GM19438 (cell line): Measurements from ENCODE around the gene PEDS1.
"Not testable (repeated sequence)": the region's sequence is repeated elsewhere in the genome, so short reads cannot be mapped to it uniquely, and the experiment has no call there.

ENCODE experiments used
- ATAC-seq: cut with Tn5 transposase; IDR thresholded peaks from one replicate; pipeline ENCODE4 v1.9.1; 2021; ENCODE audit warnings: low read depth; ENCODE audit not compliant: unreplicated experiment

The PEDS1 gene

DNA sequence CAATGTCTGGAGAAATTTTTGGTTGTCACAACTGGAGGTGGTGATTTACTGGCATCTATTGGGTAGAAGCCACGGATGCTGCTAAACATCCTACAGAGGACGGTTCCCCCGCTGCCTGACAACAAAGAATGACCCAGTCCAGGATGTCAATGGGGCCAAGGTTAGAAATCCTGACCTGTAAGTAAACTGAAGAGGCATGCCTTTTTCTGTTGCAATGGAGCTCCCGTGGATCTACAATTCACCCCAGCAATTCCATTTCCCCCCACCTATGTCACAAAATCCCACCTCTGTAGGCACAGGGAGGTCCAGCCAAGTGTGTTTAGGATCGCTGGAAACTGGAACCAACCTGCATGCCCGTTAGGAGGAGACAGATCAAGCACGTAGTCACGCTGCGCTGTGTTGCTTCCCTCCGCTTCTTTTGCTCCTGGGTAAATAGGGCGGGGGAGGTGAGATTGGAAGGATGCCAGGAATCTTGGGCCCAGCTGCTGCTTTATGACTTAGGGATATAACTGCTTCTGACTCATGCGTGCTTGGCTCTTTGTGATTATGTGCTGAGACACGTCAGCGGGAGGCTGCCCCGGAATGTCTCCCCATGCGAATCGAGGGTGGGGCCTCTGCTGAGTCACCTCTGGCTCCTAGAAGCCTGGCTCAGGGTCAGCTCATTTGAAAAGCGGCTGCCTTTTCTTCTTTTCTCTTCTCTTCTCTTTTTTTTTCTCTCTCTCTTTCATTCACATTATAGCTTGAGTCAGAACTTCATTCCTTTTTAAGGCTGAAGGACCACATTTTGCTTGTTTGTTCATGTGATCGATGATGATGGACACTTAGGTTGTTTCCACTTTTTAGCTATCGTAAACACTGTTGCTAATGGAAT, 12.4 kb upstream of the PEDS1 start:
- peak; percentile 81 for ATAC-seq

DNA sequence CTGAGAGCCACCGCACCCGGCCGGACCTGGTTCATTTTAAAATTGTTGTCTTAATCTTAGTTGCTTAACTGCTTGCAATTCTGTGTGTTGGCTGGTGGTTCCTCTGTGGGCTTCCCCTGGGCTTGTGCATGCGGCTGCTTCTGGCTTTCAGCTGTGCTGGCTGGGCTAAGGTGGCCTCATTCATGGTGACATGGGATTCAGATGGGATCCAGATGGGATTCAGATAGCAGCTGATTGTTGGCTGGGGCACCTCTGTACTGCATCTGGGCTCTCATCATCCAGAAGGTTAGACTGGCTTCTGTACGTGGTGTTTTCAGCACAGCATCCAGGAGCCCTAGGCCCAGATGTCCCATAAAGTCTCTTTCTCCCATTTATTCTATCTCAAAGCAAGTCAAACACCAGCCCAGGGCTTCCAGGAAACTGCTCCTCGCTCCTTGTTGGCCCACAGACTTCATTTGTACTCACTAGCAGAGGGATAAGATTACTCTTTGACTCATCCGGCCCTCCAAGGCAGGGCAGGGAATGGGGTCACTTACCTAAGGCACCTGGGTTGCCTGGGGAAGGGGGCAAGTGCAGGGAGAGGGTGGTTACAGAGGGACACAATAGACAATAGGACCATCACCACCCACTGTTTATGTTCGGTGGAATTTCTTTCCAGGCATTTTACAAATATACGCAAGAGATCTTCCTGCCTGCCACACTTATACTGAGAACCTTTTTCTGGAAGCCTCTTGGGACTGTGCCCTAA, 10.2 kb upstream of the PEDS1 start:
- no peak for ATAC-seq

DNA sequence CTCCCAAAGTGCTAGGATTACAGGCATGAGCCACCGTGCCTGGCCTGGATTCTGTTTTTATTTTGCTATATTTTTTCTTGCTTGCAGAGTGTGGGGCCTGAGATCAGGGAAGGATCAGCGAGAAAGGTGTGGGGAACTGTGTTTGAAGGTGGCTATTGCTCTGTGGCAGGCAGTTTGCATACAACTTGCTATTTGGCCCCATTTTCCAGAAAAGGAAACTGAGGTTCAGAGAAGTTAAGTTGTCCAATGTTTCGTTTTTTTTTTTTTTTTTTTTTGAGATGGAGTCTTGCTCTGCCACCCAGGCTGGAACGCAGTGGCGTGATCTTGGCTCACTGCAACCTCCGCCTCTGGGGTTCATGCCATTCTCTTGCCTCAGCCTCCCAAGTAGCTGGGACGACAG, 8.0 kb upstream of the PEDS1 start:
- ATAC-seq = not testable (repeated sequence)

DNA sequence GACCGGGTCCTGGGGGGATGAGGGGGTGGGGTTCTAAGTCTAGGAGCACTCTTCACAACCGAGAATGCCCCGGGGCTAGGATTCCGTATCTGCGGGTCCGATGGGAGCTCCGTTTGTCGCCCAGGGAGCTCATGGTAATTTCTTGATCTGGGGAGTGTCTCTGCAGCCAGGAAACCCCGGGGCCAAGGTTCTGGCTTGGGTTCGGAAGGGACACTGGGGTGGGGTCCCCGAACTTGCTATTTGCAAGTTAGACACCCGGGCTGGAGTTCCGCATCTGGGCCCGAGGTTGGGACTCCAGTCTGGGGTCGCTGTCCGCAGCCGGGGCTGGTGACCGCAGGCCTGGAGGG, 397 bp downstream of the PEDS1 start:
- ATAC-seq = no peak

DNA sequence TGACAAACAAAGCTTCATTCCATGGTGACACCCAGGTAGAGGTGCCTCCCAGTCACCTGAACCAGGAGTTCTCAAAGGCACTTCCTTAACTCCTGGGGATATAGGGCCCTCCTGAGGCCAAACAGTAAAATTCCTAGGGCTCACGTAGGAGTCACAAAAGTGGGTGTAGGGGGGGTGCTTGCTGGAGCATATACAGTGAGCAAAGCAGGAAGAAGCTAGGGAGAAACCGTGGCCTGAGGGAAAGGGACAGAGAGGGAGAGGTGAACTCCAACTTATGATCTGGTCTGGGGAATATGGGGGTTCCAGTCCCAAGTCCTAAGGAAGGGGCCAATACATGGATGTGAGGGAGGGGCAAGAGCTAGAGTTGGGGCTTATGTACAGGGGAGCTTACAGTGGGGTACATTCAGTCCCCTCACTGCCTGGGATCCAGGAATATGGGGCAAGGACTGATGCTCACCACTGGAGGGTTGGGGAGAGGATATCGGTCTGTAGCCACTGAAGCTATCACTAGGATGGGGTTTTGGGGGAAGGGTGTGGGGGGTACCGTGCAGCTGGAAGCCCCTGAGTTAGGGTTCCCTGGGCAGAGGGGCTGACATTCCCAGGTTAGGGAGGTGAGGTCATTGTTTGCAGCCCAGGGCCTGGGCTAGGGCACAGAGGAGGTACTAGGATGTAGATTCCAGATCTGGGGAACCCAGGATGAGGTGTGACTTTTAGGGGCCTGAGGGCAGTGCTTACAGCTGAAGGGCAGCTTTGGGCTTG, 950 bp downstream of the PEDS1 start:
- ATAC-seq = no peak

DNA sequence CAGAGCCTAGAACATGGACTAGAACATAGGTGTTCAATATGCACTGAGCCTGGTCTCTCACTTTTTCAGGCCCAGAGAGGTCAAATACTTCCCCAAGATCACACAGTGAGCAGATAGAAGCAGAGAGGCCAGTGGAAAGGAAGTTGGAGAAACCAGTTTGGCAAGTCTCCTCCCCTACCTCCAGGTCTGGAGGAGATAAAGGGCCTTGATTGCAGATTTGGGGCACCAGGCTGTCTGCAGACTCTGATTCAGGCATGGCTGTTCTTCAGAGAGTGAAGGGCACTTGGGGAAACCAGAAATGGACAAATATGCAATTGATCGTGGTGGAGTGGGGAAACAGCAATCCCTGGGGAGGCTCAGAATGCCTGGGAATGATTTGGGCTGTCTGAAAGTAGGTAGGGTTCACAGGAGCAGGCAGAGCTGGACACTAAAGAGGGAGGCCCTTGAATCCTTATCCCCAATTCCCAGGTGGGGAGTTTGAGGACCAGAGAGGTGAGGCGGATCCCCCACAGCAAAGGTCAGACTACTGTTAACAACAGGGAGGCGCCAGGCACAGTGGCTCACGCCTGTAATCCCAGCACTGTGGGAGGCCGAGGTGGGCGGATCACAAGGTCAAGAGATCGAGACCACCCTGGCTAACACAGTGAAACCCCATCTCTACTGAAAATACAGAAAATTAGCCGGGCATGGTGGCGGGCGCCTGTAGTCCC, 2.3 kb downstream of the PEDS1 start:
- ATAC-seq = no peak

DNA sequence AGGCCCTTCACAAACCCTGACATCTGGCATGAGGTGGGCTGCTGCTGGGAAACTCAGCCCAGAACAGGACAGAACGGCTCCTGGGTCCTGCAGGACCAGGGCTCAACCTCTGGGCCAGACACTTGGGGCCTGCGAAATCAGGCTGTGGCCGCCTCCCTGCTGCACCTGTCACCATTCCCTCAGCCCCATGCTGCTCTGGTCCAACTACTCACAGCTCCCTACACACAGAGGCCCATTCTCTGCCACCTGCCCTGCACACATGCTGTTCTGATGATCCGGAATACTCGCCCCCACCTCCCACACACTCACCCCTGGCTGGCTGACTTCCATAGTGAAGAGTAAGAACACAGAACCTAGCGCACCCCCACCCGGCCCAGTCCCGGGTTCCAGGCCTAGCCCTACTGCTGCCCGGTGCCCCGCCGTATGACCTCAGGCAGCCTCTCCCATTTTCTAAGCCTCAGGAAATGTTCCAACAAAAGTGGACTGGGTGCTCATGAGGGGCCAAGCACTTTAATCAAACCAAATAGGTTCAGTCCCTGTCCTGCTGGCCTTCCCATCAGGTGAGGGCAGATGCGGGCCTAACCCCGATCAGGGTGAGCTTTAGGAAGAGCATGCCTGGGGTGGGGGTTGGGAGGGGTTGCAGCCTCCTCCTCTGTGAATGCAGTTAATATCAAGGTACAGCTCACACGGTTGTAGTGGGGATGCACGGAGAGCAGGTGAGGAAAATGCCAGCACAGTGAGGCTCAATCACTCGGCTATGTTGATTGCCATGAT, 3.9 kb downstream of the PEDS1 start:
- no peak for ATAC-seq

DNA sequence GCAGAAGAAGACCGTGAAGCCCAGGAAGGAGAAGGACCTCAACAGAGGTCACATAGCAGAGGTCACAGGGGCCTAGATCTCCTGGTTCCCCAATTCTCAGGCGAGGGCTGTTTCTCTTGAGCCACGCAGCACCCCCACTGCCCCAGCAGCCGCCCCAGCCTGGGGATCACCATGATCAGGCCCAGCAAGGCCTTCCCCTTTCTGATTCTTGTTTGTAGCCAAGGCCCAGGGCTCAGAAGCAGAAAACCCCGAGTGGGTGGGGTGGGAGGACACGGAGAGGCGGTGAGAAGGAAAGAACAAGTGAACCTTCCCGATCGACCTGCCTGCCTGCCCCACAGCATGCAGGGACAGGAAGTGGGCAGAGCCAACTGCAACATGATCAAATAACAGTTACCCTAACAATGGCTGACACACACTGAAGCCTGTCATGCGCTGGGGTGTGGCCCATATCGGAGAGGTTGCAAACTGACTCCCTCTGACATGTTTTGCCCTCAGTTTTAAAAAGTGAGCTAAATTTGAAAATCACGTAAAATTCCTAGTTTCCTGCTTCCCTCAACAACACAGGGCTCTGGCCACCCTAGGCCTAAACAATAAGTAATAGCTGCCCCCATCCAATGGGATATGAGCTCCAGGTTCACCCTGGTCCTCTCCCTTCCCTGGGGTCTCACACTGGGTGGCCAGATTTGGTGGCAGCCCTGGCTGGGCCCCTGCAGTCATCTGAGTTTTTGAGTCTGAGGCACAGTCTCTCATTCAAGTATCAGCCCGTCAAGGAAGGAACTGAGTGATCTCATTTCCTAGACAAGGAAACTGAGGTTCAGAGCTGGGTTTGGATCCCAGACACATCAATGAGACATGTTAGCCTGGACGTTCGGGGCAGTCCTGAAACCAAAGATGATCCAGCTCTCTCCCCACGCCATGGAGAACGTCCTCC, 6.5 kb downstream of the PEDS1 start:
- ATAC-seq = no peak

DNA sequence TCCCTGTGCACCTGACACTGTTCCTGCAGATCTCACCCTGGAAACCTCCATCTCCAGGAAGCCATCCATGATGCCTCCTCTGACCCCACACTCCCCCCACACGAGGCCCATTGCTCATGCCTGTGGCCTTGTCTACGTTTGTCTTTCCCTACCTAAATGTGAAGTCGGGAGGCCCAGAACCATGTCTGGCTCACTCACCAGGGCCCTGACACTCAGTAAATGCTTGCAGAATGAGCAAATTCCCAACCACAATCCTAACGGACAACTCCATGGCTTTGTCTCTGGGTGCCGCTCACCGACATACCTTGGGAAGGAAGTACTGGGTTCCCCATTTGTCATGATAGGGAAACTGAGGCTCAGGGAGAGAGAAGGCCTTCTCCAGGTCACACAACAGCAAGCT, 7.3 kb downstream of the PEDS1 start:
- ATAC-seq = no peak

DNA sequence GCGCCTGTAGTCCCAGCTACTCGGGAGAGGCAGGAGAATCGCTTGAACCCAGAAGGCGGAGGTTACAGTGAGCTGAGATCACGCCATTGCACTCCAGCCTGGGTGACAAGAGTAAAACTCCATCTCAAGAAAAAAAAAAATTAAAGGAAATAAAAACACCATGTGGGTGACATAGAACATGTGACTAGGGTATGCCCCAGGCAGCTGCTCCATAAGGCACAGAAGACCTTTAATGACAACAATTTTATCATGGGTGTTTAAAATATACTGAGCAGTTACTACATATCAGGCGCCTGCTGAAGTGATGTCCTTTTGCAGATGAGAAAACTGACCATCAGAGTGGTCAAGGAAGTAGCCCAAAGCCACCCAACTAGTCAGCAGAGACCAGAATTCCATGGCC, 8.0 kb downstream of the PEDS1 start:
- ATAC-seq = no peak

DNA sequence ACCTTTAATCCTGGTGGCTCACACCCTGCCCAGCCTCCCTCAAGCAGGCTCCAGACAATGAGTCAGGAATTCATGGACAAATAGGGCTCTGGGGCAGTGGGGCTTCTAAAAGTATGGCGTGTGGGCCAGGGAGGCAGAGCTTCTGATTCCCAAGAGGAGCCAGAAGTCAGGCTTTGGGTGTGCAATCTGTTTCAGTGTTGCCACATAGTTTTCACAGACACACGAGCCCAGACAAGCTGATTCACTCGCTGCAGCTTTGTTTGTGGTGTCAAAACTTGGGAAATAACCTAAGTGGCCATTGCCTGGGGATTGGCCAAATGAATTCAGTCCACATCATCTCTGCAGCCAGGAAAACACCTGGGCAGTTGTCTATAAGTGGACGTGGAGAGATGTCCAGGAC, 9.2 kb downstream of the PEDS1 start:
- no peak for ATAC-seq

DNA sequence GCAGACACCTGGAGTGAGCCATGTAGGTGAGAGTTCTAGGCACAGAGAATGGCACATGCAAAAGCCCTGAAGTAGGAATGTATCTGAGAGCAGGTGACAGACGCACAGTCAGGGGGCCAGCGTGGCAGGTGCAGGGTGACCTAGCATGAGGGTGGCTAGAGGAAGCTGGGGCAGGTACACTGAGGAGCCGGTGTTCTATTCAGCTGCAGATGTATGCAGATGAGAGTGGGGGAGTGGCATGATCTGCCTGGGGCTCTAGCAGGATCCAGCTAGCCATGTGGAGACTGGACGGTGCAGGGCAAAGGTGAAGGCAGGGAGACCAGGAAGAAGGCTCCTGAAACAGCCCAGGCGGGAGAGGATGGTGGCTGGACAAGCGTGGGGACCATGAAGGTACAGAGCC, 10.7 kb downstream of the PEDS1 start:
- no peak for ATAC-seq

DNA sequence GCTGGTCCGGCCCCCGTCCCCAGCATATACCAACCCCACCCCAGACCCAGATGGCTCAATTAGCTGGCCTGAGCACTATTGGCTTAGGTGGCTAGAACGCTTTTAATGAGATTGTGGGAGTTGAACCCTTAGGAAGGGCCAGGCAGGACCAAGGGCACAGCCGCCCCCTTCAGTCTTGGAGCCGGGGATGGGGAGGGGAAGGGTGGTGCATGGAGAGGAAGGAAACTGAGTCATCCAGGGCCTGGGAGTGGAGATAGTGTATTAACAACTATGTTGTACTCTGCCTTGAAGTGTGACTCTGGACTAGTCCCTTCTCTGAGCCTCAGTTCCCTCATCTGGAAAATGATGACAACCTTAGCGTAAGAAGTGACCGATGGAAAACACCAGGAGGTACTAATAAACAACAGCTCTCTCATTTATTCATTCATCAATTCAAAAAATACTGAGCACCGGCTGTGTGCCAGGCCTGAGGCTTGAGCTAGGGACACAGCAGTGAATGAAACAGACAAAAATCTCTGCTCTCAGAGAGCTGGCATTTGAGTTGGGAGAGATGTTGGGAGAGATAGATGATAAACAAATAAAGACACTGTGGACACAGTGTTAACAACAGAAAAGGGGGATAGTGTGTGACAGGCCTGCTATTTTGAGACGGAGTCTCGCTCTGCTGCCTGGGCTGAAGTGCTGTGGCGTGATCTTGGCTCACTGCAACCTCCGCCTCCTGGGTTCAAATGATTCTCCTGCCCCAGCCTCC, 11.5 kb downstream of the PEDS1 start:
- no peak for ATAC-seq

DNA sequence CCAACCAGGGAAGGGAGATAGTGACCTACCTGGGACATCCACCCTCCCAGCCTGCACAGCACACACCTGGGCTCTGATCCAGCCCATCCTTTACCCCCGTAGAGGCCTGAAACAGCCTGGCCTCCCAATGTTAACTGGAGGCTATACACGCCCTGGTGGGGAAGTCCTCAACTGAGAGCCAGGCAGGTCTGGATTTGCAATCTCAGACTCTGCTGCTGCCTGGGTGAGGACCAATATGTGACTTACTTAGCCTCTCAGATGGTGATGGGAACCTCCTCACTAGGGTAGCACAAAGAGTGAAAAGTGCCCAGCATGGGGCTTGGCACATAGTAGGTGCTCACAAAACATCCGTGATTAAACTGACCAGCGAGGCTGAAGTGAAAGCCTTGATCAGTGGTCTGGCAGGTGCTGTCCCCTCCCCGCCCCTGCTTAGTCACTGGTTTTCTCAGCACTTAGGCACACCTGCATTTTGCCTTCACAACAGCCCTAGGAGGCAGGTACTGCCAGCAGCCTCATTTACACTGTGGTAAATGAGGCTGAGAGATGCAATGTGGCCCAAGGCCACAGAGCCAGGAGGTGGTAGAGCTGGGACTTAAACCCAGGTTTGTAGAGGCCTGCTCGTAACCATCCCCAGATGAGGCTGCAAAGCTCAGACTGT, 12.4 kb downstream of the PEDS1 start:
- no peak for ATAC-seq

DNA sequence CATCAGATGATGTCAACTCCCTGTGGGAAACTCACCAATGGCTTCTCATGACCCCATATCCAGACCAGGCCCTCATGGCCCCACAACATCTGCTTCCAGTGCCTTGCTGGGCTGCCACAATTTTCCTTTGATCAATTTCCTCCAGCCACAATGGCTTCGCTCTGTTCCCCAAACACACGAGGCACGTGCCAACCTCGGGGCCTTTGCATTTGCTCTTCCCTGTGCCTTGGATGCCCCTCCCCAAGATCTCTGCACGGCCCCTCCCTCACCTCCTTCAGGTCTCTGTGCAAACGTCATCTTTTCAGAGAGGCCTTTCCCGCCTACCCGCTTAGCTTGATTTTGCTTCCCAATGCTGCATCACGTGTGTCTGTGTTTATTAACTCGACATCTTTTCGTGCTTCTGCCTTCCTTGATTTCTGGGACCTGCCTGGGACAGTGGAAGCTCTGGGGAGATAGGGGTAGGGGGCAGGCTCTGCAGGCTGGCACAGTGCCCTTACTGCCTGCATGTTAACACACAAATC, 13.1 kb downstream of the PEDS1 start:
- ATAC-seq = no peak

DNA sequence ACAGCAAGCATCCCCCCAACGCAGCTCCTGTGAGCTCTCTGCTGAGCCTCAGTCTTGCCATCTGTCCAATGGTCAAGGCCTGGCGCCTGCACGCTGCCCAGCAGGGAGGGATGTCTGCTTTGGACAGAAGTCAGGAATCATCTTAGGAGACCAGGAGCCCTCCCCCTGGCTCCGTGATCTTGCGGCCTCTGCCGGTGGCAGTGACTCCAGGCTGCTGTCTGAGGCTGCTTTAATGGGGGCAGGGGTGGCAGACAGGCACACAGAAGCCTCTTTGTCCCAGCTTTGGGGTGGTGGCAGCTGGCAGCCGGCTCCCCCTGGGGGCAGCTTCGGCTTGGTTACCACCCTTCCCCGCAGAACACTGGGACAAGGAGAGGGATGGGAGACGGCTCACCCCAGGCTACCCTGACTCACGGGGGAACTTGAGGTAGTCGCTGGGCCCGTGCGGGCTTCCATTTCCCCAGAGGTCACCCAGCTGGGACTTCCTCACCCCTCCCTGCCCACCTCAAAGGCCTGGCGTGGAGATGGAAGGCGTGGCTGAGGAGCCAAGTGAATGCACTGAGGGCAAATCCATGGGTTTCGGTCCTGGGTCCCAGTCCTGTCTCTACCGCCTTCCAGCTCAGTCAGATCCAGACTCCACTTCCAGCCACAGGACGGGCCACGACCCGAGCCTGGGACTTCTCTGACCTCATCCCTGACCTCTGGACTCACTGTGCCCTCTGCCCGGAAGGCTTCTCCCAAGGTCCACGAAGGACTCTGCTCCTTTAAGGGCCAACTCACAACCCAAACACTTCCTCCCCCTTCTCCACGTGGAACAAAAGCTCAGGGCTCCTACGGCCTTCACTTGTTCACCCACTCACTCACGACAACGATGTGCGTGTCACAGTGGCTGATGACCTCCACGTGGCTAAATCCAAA, 14.8 kb downstream of the PEDS1 start:
- ATAC-seq = no peak

DNA sequence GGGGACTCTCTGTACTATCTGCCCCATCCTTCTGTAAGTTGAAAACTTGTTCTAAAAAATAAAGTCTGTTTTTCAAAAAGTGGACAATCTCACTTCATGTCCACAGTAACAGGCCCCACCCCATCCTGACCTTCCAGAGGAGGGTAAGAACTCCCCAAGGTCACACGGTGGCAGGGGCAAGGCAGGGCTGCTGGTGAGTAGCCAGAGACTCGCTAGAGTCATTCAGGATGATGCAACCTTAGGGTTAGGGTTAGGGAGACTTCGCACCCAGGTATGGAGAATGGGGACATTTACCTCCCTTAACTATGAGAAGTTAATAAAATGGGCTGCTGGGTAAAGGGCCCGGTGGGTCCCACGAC, 15.4 kb downstream of the PEDS1 start:
- no peak for ATAC-seq
